Frontal cortex (tissue), 1 donor: ENCODE measurements around the gene ELOVL1. TPM values are rescaled to one million over a fixed set of nuclear protein-coding genes. Genes with fewer than 3 reads are reported as not detected.

Experiments used
- total RNA-seq: library from RNA; depleted of rRNA; stranded (reverse); fragments of >200 nt; gene quantifications from one replicate; pipeline ENCODE4 v1.2.3, GENCODE V29; 2014

The ELOVL1 gene
- total RNA-seq, 1 donor from 2014 or later: 6.9 TPM

Other genes with a start within 250 kb of the ELOVL1 start
- gene EBNA1BP2, start 195.7 kb downstream of the ELOVL1 start, total RNA-seq: 57.5 TPM
- gene CFAP57, start 195.7 kb downstream of the ELOVL1 start, total RNA-seq: 0.82 TPM
- 0.82 TPM for gene TMEM125, start 98.0 kb downstream of the ELOVL1 start, total RNA-seq
- not detected for gene C1orf210, start 82.4 kb downstream of the ELOVL1 start, total RNA-seq
- 6.9 TPM for gene TIE1, start 67.0 kb downstream of the ELOVL1 start, total RNA-seq
- not detected for gene MPL, start 30.2 kb downstream of the ELOVL1 start, total RNA-seq
- gene CDC20, start 9.0 kb downstream of the ELOVL1 start, total RNA-seq: 4.9 TPM
- 22.8 TPM for gene MED8, start 21.8 kb upstream of the ELOVL1 start, total RNA-seq
- gene SZT2, start 21.9 kb upstream of the ELOVL1 start, total RNA-seq: 19.2 TPM
- 27.3 TPM for gene HYI, start 85.9 kb upstream of the ELOVL1 start, total RNA-seq
- gene PTPRF, start 162.9 kb upstream of the ELOVL1 start, total RNA-seq: 39.1 TPM